Panc1 (cell line): Measurements from ENCODE around the gene CACNA1I. TPM values are rescaled to one million over a fixed set of nuclear protein-coding genes. Genes with fewer than 3 reads are reported as not detected.

ENCODE experiments used
- ATAC-seq: fragments of 200-7000 bp; cut with Tn5 transposase; 2 replicates; pipeline ENCODE4 v1.9.1; 2020; ENCODE audit warnings: mild to moderate bottlenecking, moderate library complexity
- BruUV-seq: library from RNA; stranded (reverse); fragments of 400-500 nt; replicated peaks from 2 replicates; lab custom pipeline; 2021; lab: Mats Ljungman, UMichigan
- CTCF ChIA-PET: fragments of 300-600 bp; sonication (Branson Sonifier 250); formaldehyde crosslinking; loops from one replicate; lab custom pipeline; 2022; ENCODE audit warnings: antibody characterized with exemption; lab: Charles Lee
- POLR2A ChIA-PET: fragments of 300-600 bp; sonication (Branson Sonifier 250); formaldehyde crosslinking; loops from one replicate; lab custom pipeline; 2022; ENCODE audit warnings: antibody characterized with exemption; lab: Charles Lee
- DNase-seq: peaks from one replicate; pipeline ENCODE4 v3.0.0-alpha.2; 2010; ENCODE audit warnings: low read depth, low spot score
- H3K27ac ChIP-seq: 2 replicates; pipeline ENCODE4 v1.5.1; 2011; ENCODE audit warnings: mild to moderate bottlenecking, low read length, inconsistent platforms
- H3K27me3 ChIP-seq: fragments of 200-500 bp; sonication (Bioruptor generic); 2 replicates; pipeline ENCODE4 v1.6.0; 2014; ENCODE audit warnings: low read length, inconsistent platforms; ENCODE audit not compliant: control insufficient read depth, insufficient read depth
- H3K36me3 ChIP-seq: fragments of 200-500 bp; sonication (Bioruptor generic); 2 replicates; pipeline ENCODE4 v1.5.1; 2014; ENCODE audit warnings: inconsistent platforms, mild to moderate bottlenecking, low read length, moderate library complexity; ENCODE audit not compliant: control insufficient read depth, insufficient read depth
- H3K4me1 ChIP-seq: 2 replicates; pipeline ENCODE4 v1.5.1; 2011; ENCODE audit warnings: inconsistent platforms, mild to moderate bottlenecking, low read length, moderate library complexity; ENCODE audit not compliant: control insufficient read depth, insufficient read depth
- H3K4me3 ChIP-seq, 2 experiments: 2 replicates each; pipeline ENCODE4 v1.5.1; 2011 to 2012; ENCODE audit warnings: low read depth in 2 of 2, low read length in 2 of 2, mild to moderate bottlenecking in 2 of 2, inconsistent platforms in 1 of 2, moderate library complexity in 1 of 2
- H3K9me3 ChIP-seq: fragments of 200-500 bp; sonication (Bioruptor generic); 2 replicates; pipeline ENCODE4 v1.5.1; 2014; ENCODE audit warnings: low read depth, mild to moderate bottlenecking, inconsistent platforms, low read length, moderate library complexity; ENCODE audit not compliant: control insufficient read depth, insufficient read depth
- CTCF ChIP-seq: fragments of 450-650 bp; IDR thresholded peaks from 2 replicates; pipeline ENCODE4 v1.5.1; 2017; ENCODE audit warnings: mild to moderate bottlenecking
- POLR2AphosphoS5 ChIP-seq: IDR thresholded peaks from 2 replicates; pipeline ENCODE4 v1.6.1; 2012; ENCODE audit warnings: mild to moderate bottlenecking, low read depth, low read length, moderate library complexity
- REST ChIP-seq, 2 experiments: IDR thresholded peaks; 2 replicates each; pipeline ENCODE4 v1.6.1; 2011 to 2012; ENCODE audit warnings: low read depth in 2 of 2, control low read depth in 1 of 2, low read length in 1 of 2, mild to moderate bottlenecking in 1 of 2, moderate library complexity in 1 of 2; ENCODE audit not compliant: insufficient read depth in 1 of 2
- SIN3A ChIP-seq: IDR thresholded peaks from 2 replicates; pipeline ENCODE4 v1.6.1; 2012; ENCODE audit warnings: low read depth, mild to moderate bottlenecking, low read length, moderate library complexity, borderline replicate concordance; ENCODE audit not compliant: insufficient read depth
- TCF7L2 ChIP-seq: IDR thresholded peaks from 2 replicates; pipeline ENCODE4 v1.6.1; 2011; ENCODE audit warnings: mild to moderate bottlenecking, low read depth, low read length, inconsistent platforms
- in situ Hi-C: cut with HindIII; loops from 2 replicates; pipeline ENCODE4 v1.10.0; 2016; ENCODE audit warnings: low sequenced_read_pairs, low pct_unique_long_range_greater_than_20kb
- intact Hi-C: fragments of 100-400 bp; cut with micrococcal nuclease; formaldehyde crosslinking; loops from one replicate; pipeline ENCODE4 v1.10.0; 2022; ENCODE audit not compliant: unreplicated experiment
- total RNA-seq: library from RNA; stranded (reverse); gene quantifications from one replicate; pipeline ENCODE4 v1.2.1, GENCODE V29; 2021; ENCODE audit not compliant: unreplicated experiment

The CACNA1I gene
- total RNA-seq, 1 experiment from 2014 or later: 0.23 TPM

- ATAC-seq (no peak), DNase-seq (no peak)
- POLR2A ChIA-PET: no interaction called here
- H3K4me1 ChIP-seq: no peaks in the 10 kb centered on the region
- H3K27ac ChIP-seq: no peak overlapping the region
- BruUV-seq: no TSS peak
- no peaks in the 10 kb centered on the region for H3K36me3 ChIP-seq
- TF ChIP-seq TCF7L2 (no peak), SIN3A (no peak), POLR2AphosphoS5 (no peak), CTCF (no peak), REST (IDR thresholded peaks at IDR 0.05; ENCODE audit: insufficient read depth in 1 of 2, low read depth in 2 of 2, low read length in 1 of 2) (no peak)
- in situ Hi-C loops: no loop called here
- no peaks in the 10 kb centered on the region for H3K9me3 ChIP-seq
- no peak overlapping the region for H3K4me3 ChIP-seq
- CTCF ChIA-PET: no interaction called here
- intact Hi-C loops: no loop called here
- H3K27me3 ChIP-seq: no peaks in the 10 kb centered on the region
These were observed 2.1 kb upstream of the CACNA1I start for GRCh38 chr22:39568278-39568981.

- Histone ChIP-seq H3K27ac (no peak overlapping the region), H3K36me3 (no peaks in the 10 kb centered on the region), H3K9me3 (no peaks in the 10 kb centered on the region), H3K27me3 (no peaks in the 10 kb centered on the region), H3K4me1 (no peaks in the 10 kb centered on the region), H3K4me3 (no peak overlapping the region)
- in situ Hi-C loops (no loop called here), intact Hi-C loops (no loop called here)
- ChIA-PET CTCF (no interaction called here), POLR2A (no interaction called here)
- TF ChIP-seq REST (IDR thresholded peaks at IDR 0.05; ENCODE audit: insufficient read depth in 1 of 2, low read depth in 2 of 2, low read length in 1 of 2) (no peak), SIN3A (no peak), CTCF (no peak), TCF7L2 (no peak), POLR2AphosphoS5 (no peak)
- no TSS peak for BruUV-seq
- ATAC-seq (no peak), DNase-seq (no peak)
These were observed 1.5 kb upstream of the CACNA1I start for GRCh38 chr22:39569066-39569465.
